Gastroesophageal sphincter (tissue), 4 donors: ENCODE data around the gene SLC25A40. TPM values are rescaled to one million over a fixed set of nuclear protein-coding genes. Genes with fewer than 3 reads are reported as not detected.
A peak's percentile ranks its signal among the peaks of the same experiment; 100 is the strongest.
"Not testable (repeated sequence)": the region's sequence is repeated elsewhere in the genome, so short reads cannot be mapped to it uniquely, and the experiment has no call there.

ENCODE experiments used
- ATAC-seq: fragments of 150-250 bp; one replicate; pipeline ENCODE4 v1.9.1; 2016; ENCODE audit warnings: mild to moderate bottlenecking, moderate library complexity
- H3K27ac ChIP-seq, 4 donors: fragments of 200-600 bp; sonication (generic) in 3 of 4; 1 replicate in 3 of 4; 2 replicates in 1 of 4; pipeline ENCODE4 v1.5.1; 2016 to 2019
- H3K27me3 ChIP-seq: fragments of 200-600 bp; sonication (generic); one replicate; pipeline ENCODE4 v1.5.1; 2019
- H3K36me3 ChIP-seq, 2 donors: fragments of 200-600 bp; sonication (generic); one replicate each; pipeline ENCODE4 v1.5.1; 2019; ENCODE audit warnings: control low read depth in 1 of 2
- H3K4me1 ChIP-seq, 3 donors: fragments of 200-600 bp; sonication (generic); 1 replicate in 2 of 3; 2 replicates in 1 of 3; pipeline ENCODE4 v1.5.1; 2016 to 2019; ENCODE audit warnings: control low read depth in 2 of 3
- H3K4me3 ChIP-seq, 2 donors: fragments of 200-600 bp; sonication (generic); one replicate each; pipeline ENCODE4 v1.5.1; 2019; ENCODE audit warnings: mild to moderate bottlenecking in 1 of 2, moderate library complexity in 1 of 2
- H3K9me3 ChIP-seq, 3 donors: fragments of 200-600 bp; sonication (generic); one replicate each; pipeline ENCODE4 v1.5.1; 2017 to 2019; ENCODE audit warnings: control low read depth in 2 of 3
- EP300 ChIP-seq: sonication (generic); formaldehyde crosslinking; IDR thresholded peaks from one replicate; pipeline ENCODE4 v1.6.1; 2017; ENCODE audit warnings: antibody characterized with exemption, mild to moderate bottlenecking
- POLR2A ChIP-seq, 2 donors: fragments of 450-650 bp; IDR thresholded peaks; one replicate each; pipeline ENCODE4 v1.6.1; 2017; ENCODE audit warnings: antibody characterized with exemption in 2 of 2, mild to moderate bottlenecking in 2 of 2, moderate library complexity in 1 of 2
- POLR2AphosphoS5 ChIP-seq: sonication (generic); formaldehyde crosslinking; IDR thresholded peaks from one replicate; pipeline ENCODE4 v1.6.1; 2017; ENCODE audit warnings: antibody characterized with exemption
- WGBS, 2 donors: methylation state at CpG; one replicate each; pipeline ENCODE4 v1.1.5; 2018; ENCODE audit warnings: low coverage in 1 of 2; 5-methylcytosine and 5-hydroxymethylcytosine counted together
- total RNA-seq, 4 donors: library from RNA; depleted of rRNA; stranded (reverse); fragments of >200 nt; gene quantifications; one replicate each; pipeline ENCODE4 v1.1.0, GENCODE V29; 2016
- TF ChIP-seq, protein P1 (sequence below), 4 experiments: fragments of 200-600 bp in 2 of 4; fragments of 450-650 bp in 2 of 4; sonication (generic) in 1 of 4; IDR thresholded peaks; one replicate each; pipeline ENCODE4 v1.5.1; 2017 to 2019; ENCODE audit warnings: antibody characterized with exemption in 4 of 4, mild to moderate bottlenecking in 2 of 4, moderate library complexity in 2 of 4

Gene SLC25A40
- total RNA-seq, 4 donors from 2014 or later: 7.8 to 14.0 (median 9.5) TPM

DNA sequence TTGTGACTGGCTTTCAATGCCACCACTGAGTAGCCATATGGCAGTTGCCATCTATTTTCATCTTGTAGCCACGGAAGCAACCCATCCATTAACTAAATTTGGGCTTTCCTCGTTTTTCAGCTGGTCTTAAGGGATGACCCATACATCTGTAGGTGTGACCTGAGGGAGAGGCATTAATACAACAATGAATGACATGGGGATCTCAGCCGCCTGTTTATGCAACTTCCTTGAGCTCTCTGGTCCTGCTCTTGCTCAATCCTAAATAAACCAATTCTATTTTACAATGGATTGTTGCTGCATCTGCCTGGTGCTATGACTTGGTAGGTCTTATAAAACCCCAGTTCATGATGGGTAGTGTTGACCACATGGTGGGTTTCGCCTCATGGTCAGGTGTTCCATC lies 36.0 kb upstream of the SLC25A40 start:
- Histone ChIP-seq H3K4me1 (no peaks in the 10 kb centered on the region), H3K4me3 (no peak overlapping the region), H3K36me3 (no peaks in the 10 kb centered on the region), H3K27ac (no peak overlapping the region), H3K9me3 (no peaks in the 10 kb centered on the region), H3K27me3 (no peaks in the 10 kb centered on the region)
- TF ChIP-seq, protein P1, sequence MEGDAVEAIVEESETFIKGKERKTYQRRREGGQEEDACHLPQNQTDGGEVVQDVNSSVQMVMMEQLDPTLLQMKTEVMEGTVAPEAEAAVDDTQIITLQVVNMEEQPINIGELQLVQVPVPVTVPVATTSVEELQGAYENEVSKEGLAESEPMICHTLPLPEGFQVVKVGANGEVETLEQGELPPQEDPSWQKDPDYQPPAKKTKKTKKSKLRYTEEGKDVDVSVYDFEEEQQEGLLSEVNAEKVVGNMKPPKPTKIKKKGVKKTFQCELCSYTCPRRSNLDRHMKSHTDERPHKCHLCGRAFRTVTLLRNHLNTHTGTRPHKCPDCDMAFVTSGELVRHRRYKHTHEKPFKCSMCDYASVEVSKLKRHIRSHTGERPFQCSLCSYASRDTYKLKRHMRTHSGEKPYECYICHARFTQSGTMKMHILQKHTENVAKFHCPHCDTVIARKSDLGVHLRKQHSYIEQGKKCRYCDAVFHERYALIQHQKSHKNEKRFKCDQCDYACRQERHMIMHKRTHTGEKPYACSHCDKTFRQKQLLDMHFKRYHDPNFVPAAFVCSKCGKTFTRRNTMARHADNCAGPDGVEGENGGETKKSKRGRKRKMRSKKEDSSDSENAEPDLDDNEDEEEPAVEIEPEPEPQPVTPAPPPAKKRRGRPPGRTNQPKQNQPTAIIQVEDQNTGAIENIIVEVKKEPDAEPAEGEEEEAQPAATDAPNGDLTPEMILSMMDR (IDR thresholded peaks at IDR 0.05): no peak
- 77 to 83% methylated on average over 3 of the region's 4 CpGs for WGBS, 2 donors
- ATAC-seq: no peak

DNA sequence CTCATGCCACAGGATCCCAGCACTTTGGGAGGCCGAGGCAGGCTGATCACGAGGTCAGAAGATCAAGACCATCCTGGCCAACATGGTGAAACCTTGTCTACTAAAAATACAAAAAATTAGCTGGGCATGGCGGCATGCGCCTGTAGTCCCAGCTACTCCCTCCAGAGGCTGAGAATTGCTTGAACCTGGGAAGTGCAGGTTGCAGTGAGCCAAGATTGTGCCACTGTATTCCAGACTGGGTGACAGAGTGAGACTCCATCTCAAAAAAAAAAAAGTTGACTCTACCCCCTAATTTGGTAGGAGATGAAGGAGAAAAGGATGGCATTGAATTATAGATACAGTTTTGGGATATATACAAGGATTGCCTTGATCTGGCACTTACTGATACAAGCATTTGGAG lies 32.7 kb upstream of the SLC25A40 start:
- H3K27me3 ChIP-seq, H3K36me3 ChIP-seq, ATAC-seq, H3K4me1 ChIP-seq, H3K9me3 ChIP-seq, H3K27ac ChIP-seq, H3K4me3 ChIP-seq: not testable (repeated sequence)
- WGBS, 2 donors: 96 to 100% methylated on average over 2 to 4 of the region's 4 CpGs

DNA sequence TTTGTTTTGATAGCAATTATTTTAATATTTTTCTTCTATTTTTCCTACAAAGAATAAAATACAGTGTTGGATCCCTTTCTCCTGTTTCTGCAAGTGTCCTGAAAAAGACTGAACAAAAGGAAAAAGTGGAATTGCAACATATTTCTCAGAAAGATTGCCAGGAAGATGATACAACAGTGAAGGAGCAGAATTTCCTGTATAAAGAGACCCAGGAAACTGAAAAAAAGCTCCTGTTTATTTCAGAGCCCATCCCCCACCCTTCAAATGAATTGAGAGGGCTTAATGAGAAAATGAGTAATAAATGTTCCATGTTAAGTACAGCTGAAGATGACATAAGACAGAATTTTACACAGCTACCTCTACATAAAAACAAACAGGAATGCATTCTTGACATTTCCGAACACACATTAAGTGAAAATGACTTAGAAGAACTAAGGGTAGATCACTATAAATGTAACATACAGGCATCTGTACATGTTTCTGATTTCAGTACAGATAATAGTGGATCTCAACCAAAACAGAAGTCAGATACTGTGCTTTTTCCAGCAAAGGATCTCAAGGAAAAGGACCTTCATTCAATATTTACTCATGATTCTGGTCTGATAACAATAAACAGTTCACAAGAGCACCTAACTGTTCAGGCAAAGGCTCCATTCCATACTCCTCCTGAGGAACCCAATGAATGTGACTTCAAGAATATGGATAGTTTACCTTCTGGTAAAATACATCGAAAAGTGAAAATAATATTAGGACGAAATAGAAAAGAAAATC lies 31.2 kb upstream of the SLC25A40 start:
- ATAC-seq, H3K9me3 ChIP-seq, H3K27me3 ChIP-seq, H3K4me3 ChIP-seq, H3K4me1 ChIP-seq, H3K27ac ChIP-seq, H3K36me3 ChIP-seq: not testable (repeated sequence)
- WGBS, 2 donors: 78 to 94% methylated on average over 2 to 3 of the region's 3 CpGs

DNA sequence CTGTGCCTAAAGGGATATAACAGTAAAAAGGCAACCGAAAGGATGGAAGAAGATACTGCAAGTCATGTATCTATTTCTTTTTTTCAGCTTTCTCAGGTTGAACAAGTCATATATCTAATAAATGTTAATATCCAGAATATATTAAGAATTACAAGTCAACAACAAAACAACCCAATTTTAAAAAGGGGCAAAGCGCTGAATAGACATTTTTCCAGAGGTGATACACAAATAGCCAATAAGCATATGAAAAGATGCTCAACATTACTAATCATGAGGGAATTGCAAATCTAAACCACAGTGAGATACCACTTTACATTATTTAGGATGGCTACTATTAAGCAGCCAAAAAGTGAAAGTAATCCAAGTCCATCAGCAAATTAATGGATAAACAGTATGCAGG lies 23.1 kb upstream of the SLC25A40 start:
- ATAC-seq: no peak
- TF ChIP-seq POLR2A (IDR thresholded peaks at IDR 0.05) (no peak), POLR2AphosphoS5 (no peak), EP300 (no peak)
- TF ChIP-seq, protein P1 (IDR thresholded peaks at IDR 0.05): no peak
- no peaks in the 10 kb centered on the region for H3K4me1 ChIP-seq
- H3K27me3 ChIP-seq: no peaks in the 10 kb centered on the region
- H3K9me3 ChIP-seq: no peaks in the 10 kb centered on the region
- H3K27ac ChIP-seq: no peak overlapping the region
- H3K4me3 ChIP-seq: no peak overlapping the region
- H3K36me3 ChIP-seq: peaks cover 0 to 16% of the 10 kb centered on the region in 2 donors
- WGBS, 2 donors: 96 to 100% methylated on average over 1 to 2 of the region's 2 CpGs

DNA sequence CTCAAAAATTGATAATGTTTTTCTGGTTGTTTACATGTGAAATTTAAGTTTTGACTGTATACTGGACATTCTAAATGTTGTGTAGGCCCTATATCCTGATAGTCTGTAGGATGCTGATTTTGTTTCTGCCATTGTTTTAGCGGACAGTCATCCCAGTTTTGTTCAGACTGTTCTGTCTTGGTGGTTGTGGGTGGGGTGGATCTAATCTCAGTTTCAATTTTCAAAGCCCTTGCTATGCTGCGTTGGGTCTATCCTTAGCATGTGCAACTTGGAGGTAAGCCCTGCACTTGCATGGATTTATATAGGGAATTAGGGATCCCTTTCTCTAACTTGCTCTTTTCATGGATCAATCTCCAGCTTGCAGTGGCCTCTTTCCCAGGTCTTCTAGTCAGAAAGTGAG lies 19.2 kb upstream of the SLC25A40 start:
- Histone ChIP-seq H3K27ac (no peak overlapping the region), H3K4me1 (no peaks in the 10 kb centered on the region), H3K4me3 (no peak overlapping the region), H3K9me3 (no peaks in the 10 kb centered on the region), H3K36me3 (peaks cover 0 to 16% of the 10 kb centered on the region in 2 donors), H3K27me3 (no peaks in the 10 kb centered on the region)
- WGBS, 2 donors: 100% methylated on average over 1 to 2 of the region's 2 CpGs
- TF ChIP-seq, protein P1 (IDR thresholded peaks at IDR 0.05): no peak
- TF ChIP-seq POLR2A (IDR thresholded peaks at IDR 0.05): no peak
- TF ChIP-seq EP300: no peak
- no peak for TF ChIP-seq POLR2AphosphoS5
- no peak for ATAC-seq

DNA sequence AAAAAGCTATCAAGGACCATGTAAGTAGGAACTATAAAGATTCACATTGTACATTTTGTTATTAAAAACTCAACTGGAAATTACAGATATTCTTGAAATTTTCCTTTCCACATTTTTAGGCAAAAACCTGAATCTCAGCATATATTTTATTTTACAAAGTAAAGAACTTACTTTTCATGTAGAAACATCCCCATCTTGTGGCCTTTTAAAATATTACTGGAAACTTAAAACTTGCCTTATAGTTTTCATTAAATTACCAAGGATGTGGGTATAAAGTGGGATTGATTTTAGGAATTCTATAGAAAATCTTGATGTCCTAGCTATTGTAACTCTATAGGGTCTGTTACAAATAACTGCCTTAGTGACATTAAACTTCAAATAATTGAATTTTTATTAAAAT lies 10.7 kb upstream of the SLC25A40 start:
- no peak overlapping the region for H3K27ac ChIP-seq
- H3K4me1 ChIP-seq: no peaks in the 10 kb centered on the region
- no peak for ATAC-seq
- no peaks in the 10 kb centered on the region for H3K27me3 ChIP-seq
- peaks cover 0 to 12% of the 10 kb centered on the region in 2 donors for H3K36me3 ChIP-seq
- TF ChIP-seq POLR2A (IDR thresholded peaks at IDR 0.05): no peak
- TF ChIP-seq, protein P1 (IDR thresholded peaks at IDR 0.05): peak in 3 of 4 experiments; percentile 22 to 46 (median 25)
- no peaks in the 10 kb centered on the region for H3K9me3 ChIP-seq
- H3K4me3 ChIP-seq: no peak overlapping the region
